H9 (cell line): Measurements from ENCODE around the gene GRID1. TPM values are rescaled to one million over a fixed set of nuclear protein-coding genes. Genes with fewer than 3 reads are reported as not detected.

Source experiments
- DNase-seq: peaks from one replicate; pipeline ENCODE4 v3.0.0-alpha.2; 2017
- H2AFZ ChIP-seq: one replicate; pipeline ENCODE4 v1.6.1; 2013; ENCODE audit warnings: mild to moderate bottlenecking, low read length, control low read depth, moderate library complexity
- H2AK5ac ChIP-seq: 2 replicates; pipeline ENCODE4 v1.6.1; 2013; ENCODE audit warnings: low read length, control low read depth, mixed read lengths; ENCODE audit not compliant: insufficient read length
- H2BK120ac ChIP-seq: one replicate; pipeline ENCODE4 v1.6.1; 2013; ENCODE audit warnings: low read depth, mild to moderate bottlenecking, low read length, control low read depth, inconsistent platforms; ENCODE audit not compliant: poor library complexity, severe bottlenecking
- H2BK12ac ChIP-seq: 2 replicates; pipeline ENCODE4 v1.6.1; 2013; ENCODE audit warnings: low read length, control low read depth, mixed read lengths, low read depth; ENCODE audit not compliant: insufficient read length
- H2BK15ac ChIP-seq: 2 replicates; pipeline ENCODE4 v1.6.1; 2013; ENCODE audit warnings: low read depth, low read length, control low read depth
- H2BK20ac ChIP-seq: one replicate; pipeline ENCODE4 v1.6.1; 2013; ENCODE audit warnings: low read depth, mild to moderate bottlenecking, low read length, control low read depth, inconsistent platforms; ENCODE audit not compliant: poor library complexity, severe bottlenecking
- H2BK5ac ChIP-seq: 2 replicates; pipeline ENCODE4 v1.6.1; 2013; ENCODE audit warnings: low read length, control low read depth, mixed read lengths; ENCODE audit not compliant: insufficient read length
- H3K14ac ChIP-seq: 2 replicates; pipeline ENCODE4 v1.6.1; 2013; ENCODE audit warnings: low read length, control low read depth; ENCODE audit not compliant: insufficient read depth
- H3K18ac ChIP-seq: 2 replicates; pipeline ENCODE4 v1.6.1; 2013; ENCODE audit warnings: low read depth, mild to moderate bottlenecking, mixed read lengths, low read length, control low read depth; ENCODE audit not compliant: insufficient read length
- H3K23ac ChIP-seq: 2 replicates; pipeline ENCODE4 v1.6.1; 2013; ENCODE audit warnings: low read length, control low read depth, mixed read lengths, low read depth; ENCODE audit not compliant: insufficient read length
- H3K23me2 ChIP-seq: 2 replicates; pipeline ENCODE4 v1.6.1; 2013; ENCODE audit warnings: low read depth, mild to moderate bottlenecking, mixed read lengths, low read length, control low read depth; ENCODE audit not compliant: insufficient read length, poor library complexity, severe bottlenecking
- H3K27ac ChIP-seq: 2 replicates; pipeline ENCODE4 v1.5.1; 2013; ENCODE audit warnings: low read length, control low read depth, mixed read lengths, low read depth; ENCODE audit not compliant: insufficient read length
- H3K27me3 ChIP-seq: 2 replicates; pipeline ENCODE4 v1.6.1; 2013; ENCODE audit warnings: low read length, control low read depth, inconsistent platforms; ENCODE audit not compliant: insufficient read depth
- H3K4ac ChIP-seq: 2 replicates; pipeline ENCODE4 v1.6.1; 2013; ENCODE audit warnings: low read depth, mild to moderate bottlenecking, control low read depth, inconsistent platforms, low read length, moderate library complexity
- H3K4me1 ChIP-seq: 2 replicates; pipeline ENCODE4 v1.6.1; 2013; ENCODE audit warnings: low read length, control low read depth, inconsistent platforms; ENCODE audit not compliant: insufficient read depth
- H3K4me2 ChIP-seq: 2 replicates; pipeline ENCODE4 v1.6.1; 2013; ENCODE audit warnings: low read length, control low read depth, mixed read lengths; ENCODE audit not compliant: insufficient read length, insufficient read depth
- H3K56ac ChIP-seq: 2 replicates; pipeline ENCODE4 v1.6.1; 2013; ENCODE audit warnings: low read depth, mild to moderate bottlenecking, mixed read lengths, low read length, control low read depth; ENCODE audit not compliant: insufficient read length
- H3K79me1 ChIP-seq: 2 replicates; pipeline ENCODE4 v1.6.1; 2013; ENCODE audit warnings: low read depth, mild to moderate bottlenecking, moderate library complexity, low read length, control low read depth, inconsistent platforms; ENCODE audit not compliant: insufficient read depth, poor library complexity, severe bottlenecking
- H3K79me2 ChIP-seq: 2 replicates; pipeline ENCODE4 v1.6.1; 2013; ENCODE audit warnings: low read length, control low read depth, inconsistent platforms; ENCODE audit not compliant: insufficient read depth
- H3K9ac ChIP-seq: 2 replicates; pipeline ENCODE4 v1.6.1; 2013; ENCODE audit warnings: low read length, control low read depth, mixed read lengths; ENCODE audit not compliant: insufficient read length; ENCODE audit errors: extremely low read depth
- H3K9me3 ChIP-seq: one replicate; pipeline ENCODE4 v1.6.1; 2013; ENCODE audit warnings: low read depth, low read length, inconsistent platforms; ENCODE audit not compliant: control insufficient read depth
- H3T11ph ChIP-seq: one replicate; pipeline ENCODE4 v1.6.1; 2013; ENCODE audit warnings: mild to moderate bottlenecking, low read length, control low read depth, inconsistent platforms
- H4K20me1 ChIP-seq: one replicate; pipeline ENCODE4 v1.6.1; 2013; ENCODE audit not compliant: control insufficient read depth, insufficient read length, insufficient read depth
- H4K5ac ChIP-seq: 2 replicates; pipeline ENCODE4 v1.6.1; 2013; ENCODE audit warnings: low read depth, mild to moderate bottlenecking, mixed read lengths, low read length, control low read depth; ENCODE audit not compliant: insufficient read length
- H4K8ac ChIP-seq: replicated peaks from 2 replicates; pipeline ENCODE4 v1.6.1; 2013; ENCODE audit warnings: low read length, control low read depth, mixed read lengths, low read depth; ENCODE audit not compliant: insufficient read length
- H4K91ac ChIP-seq: 2 replicates; pipeline ENCODE4 v1.6.1; 2013; ENCODE audit warnings: low read depth, mild to moderate bottlenecking, moderate library complexity, mixed read lengths, low read length, control low read depth; ENCODE audit not compliant: insufficient read length
- H3K27ac Mint-ChIP-seq, 3 experiments: 2 replicates in 2 of 3; 3 replicates in 1 of 3; pipeline ENCODE4 v1.8.0; 2020 to 2021; ENCODE audit warnings: mixed read lengths in 3 of 3, mild to moderate bottlenecking in 1 of 3, moderate library complexity in 1 of 3
- H3K27me3 Mint-ChIP-seq: 2 replicates; pipeline ENCODE4 v1.8.0; 2021; ENCODE audit warnings: low read depth, mild to moderate bottlenecking, moderate library complexity, mixed read lengths
- H3K36me3 Mint-ChIP-seq, 3 experiments: 2 replicates in 2 of 3; 3 replicates in 1 of 3; pipeline ENCODE4 v1.8.0; 2020 to 2021; ENCODE audit warnings: low read depth in 3 of 3, mixed read lengths in 3 of 3; ENCODE audit not compliant: insufficient read depth in 1 of 3
- H3K4me1 Mint-ChIP-seq, 2 experiments: 2 replicates each; pipeline ENCODE4 v1.8.0; 2020; ENCODE audit warnings: mixed read lengths in 2 of 2
- H3K4me3 Mint-ChIP-seq, 2 experiments: 2 replicates in 1 of 2; 3 replicates in 1 of 2; pipeline ENCODE4 v1.8.0; 2020 to 2021; ENCODE audit warnings: mild to moderate bottlenecking in 2 of 2, mixed read lengths in 2 of 2, moderate library complexity in 1 of 2
- H3K9me3 Mint-ChIP-seq, 2 experiments: 2 replicates in 1 of 2; 3 replicates in 1 of 2; pipeline ENCODE4 v1.8.0; 2020; ENCODE audit warnings: mild to moderate bottlenecking in 2 of 2, mixed read lengths in 2 of 2, moderate library complexity in 1 of 2
- whole genome bisulfite sequencing: extraction: QIAGEN DNeasy Blood & Tissue Kit; methylation state at CpG from one replicate; pipeline ENCODE4 v1.1.7; 2013; ENCODE audit warnings: missing lambda C conversion rate, low lambda C conversion rate, mixed read lengths; ENCODE audit not compliant: insufficient read length; ENCODE audit errors: extremely low coverage; 5-methylcytosine and 5-hydroxymethylcytosine counted together
- total RNA-seq: library from RNA; stranded (reverse); gene quantifications from 2 replicates; pipeline ENCODE4 v1.2.1, GENCODE V29; 2021
- TF ChIP-seq, protein P1 (sequence below): fragments of 200-600 bp; sonication (generic); conservative IDR thresholded peaks from 3 replicates; pipeline ENCODE4 v1.8.0; 2021; ENCODE audit warnings: antibody characterized with exemption, mild to moderate bottlenecking

Gene GRID1
- total RNA-seq, 1 experiment from 2014 or later, result 0.35 TPM

DNA sequence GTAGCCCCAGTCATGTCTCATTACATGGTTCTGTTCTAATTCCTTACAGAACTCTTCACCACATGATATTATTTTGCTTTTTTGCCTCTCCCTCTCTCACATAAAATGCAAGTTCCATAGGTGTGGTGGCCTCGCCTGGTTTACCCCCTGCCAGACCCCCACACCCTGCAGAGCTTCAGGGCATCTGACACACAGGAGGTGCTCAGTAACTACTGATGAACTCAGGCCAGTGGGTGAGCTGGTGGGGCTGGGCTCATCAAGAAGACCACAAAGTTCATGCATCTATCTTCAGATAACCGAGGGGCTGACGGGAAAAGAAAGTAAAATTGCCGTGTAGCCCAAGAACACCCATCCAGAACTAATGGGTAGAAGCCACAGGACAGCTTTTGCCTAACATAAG lies 253.1 kb downstream of the GRID1 start:
- H4K8ac ChIP-seq, result no peak overlapping the region
- H3K4me1 Mint-ChIP-seq, result no peaks in the 10 kb centered on the region
- no peak overlapping the region for H2BK12ac ChIP-seq
- TF ChIP-seq, protein P1, sequence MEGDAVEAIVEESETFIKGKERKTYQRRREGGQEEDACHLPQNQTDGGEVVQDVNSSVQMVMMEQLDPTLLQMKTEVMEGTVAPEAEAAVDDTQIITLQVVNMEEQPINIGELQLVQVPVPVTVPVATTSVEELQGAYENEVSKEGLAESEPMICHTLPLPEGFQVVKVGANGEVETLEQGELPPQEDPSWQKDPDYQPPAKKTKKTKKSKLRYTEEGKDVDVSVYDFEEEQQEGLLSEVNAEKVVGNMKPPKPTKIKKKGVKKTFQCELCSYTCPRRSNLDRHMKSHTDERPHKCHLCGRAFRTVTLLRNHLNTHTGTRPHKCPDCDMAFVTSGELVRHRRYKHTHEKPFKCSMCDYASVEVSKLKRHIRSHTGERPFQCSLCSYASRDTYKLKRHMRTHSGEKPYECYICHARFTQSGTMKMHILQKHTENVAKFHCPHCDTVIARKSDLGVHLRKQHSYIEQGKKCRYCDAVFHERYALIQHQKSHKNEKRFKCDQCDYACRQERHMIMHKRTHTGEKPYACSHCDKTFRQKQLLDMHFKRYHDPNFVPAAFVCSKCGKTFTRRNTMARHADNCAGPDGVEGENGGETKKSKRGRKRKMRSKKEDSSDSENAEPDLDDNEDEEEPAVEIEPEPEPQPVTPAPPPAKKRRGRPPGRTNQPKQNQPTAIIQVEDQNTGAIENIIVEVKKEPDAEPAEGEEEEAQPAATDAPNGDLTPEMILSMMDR, result no peak
- H3K79me2 ChIP-seq, result no peaks in the 10 kb centered on the region
- no peaks in the 10 kb centered on the region for H3K9me3 ChIP-seq
- H2BK5ac ChIP-seq, result no peak overlapping the region
- H3K27ac Mint-ChIP-seq, result no peak overlapping the region
- no peak overlapping the region for H2BK15ac ChIP-seq
- no peak overlapping the region for H3K27ac ChIP-seq
- no peak overlapping the region for H3K56ac ChIP-seq
- no peaks in the 10 kb centered on the region for H3K36me3 Mint-ChIP-seq
- H3K23ac ChIP-seq, result no peak overlapping the region
- no CpG with 5 or more reads among the region's 4 CpGs for WGBS
- no peak overlapping the region for H2BK120ac ChIP-seq
- H3K9me3 Mint-ChIP-seq, result no peaks in the 10 kb centered on the region
- H3K79me1 ChIP-seq, result no peaks in the 10 kb centered on the region
- H3K27me3 ChIP-seq, result no peaks in the 10 kb centered on the region
- H3K14ac ChIP-seq, result no peak overlapping the region
- no peaks in the 10 kb centered on the region; the same call in 1 of the 2 replicates for H3K27me3 Mint-ChIP-seq
- H3K4me2 ChIP-seq, result no peak overlapping the region
- H3K23me2 ChIP-seq, result no peaks in the 10 kb centered on the region
- no peak overlapping the region for H2AFZ ChIP-seq
- no peak for DNase-seq
- no peak overlapping the region for H4K91ac ChIP-seq
- H2AK5ac ChIP-seq, result no peak overlapping the region
- H3T11ph ChIP-seq, result no peak overlapping the region
- H3K9ac ChIP-seq, result no peak overlapping the region
- no peak overlapping the region for H2BK20ac ChIP-seq
- no peak overlapping the region for H3K18ac ChIP-seq
- H4K5ac ChIP-seq, result no peak overlapping the region
- no peaks in the 10 kb centered on the region for H4K20me1 ChIP-seq
- no peak overlapping the region for H3K4me3 Mint-ChIP-seq
- H3K4ac ChIP-seq, result no peak overlapping the region
- no peaks in the 10 kb centered on the region for H3K4me1 ChIP-seq
